Activated T-cell treated with anti-CD3 and anti-CD28 coated beads, Interleukin-2, amount 50 U/mL, for 48 hours (primary cell): ENCODE measurements around the gene PCP4.

ENCODE experiments used
- DNase-seq, 2 experiments: peaks; one replicate each; pipeline ENCODE4 v3.0.0-alpha.2; 2020

The PCP4 gene

GRCh38 chr21:39924577-39925308 lies 57.5 kb downstream of the PCP4 start:
- no peak for DNase-seq

GRCh38 chr21:39927304-39927886 lies 60.2 kb downstream of the PCP4 start:
- no peak for DNase-seq

- no peak for DNase-seq
These were observed 65.1 kb downstream of the PCP4 start for GRCh38 chr21:39932335-39932734.

- DNase-seq = no peak
These were observed 67.7 kb downstream of the PCP4 start for GRCh38 chr21:39934895-39935294.

- DNase-seq = no peak
These were observed 68.5 kb downstream of the PCP4 start for GRCh38 chr21:39935716-39936115.

- no peak for DNase-seq
These were observed 70.9 kb downstream of the PCP4 start for GRCh38 chr21:39938086-39938625.

GRCh38 chr21:39946199-39946598 lies 79.0 kb downstream of the PCP4 start:
- DNase-seq = no peak

- DNase-seq = no peak
These were observed 79.8 kb downstream of the PCP4 start for GRCh38 chr21:39947031-39947430.

- no peak for DNase-seq
These were observed 84.2 kb downstream of the PCP4 start for GRCh38 chr21:39951183-39952101.

- no peak for DNase-seq
These were observed 85.0 kb downstream of the PCP4 start for GRCh38 chr21:39952265-39952664.

GRCh38 chr21:39954570-39954969 lies 87.3 kb downstream of the PCP4 start:
- DNase-seq = no peak

- DNase-seq = no peak
These were observed 88.1 kb downstream of the PCP4 start for GRCh38 chr21:39955326-39955725.

GRCh38 chr21:39956586-39956985 lies 89.3 kb downstream of the PCP4 start:
- no peak for DNase-seq

GRCh38 chr21:39958731-39959130 lies 91.5 kb downstream of the PCP4 start:
- no peak for DNase-seq

- DNase-seq = no peak
These were observed 94.0 kb downstream of the PCP4 start for GRCh38 chr21:39961251-39961650.

- DNase-seq = no peak
These were observed 97.8 kb downstream of the PCP4 start for GRCh38 chr21:39965026-39965425.

GRCh38 chr21:39966786-39967185 lies 99.5 kb downstream of the PCP4 start:
- no peak for DNase-seq

- no peak for DNase-seq
These were observed 100.8 kb downstream of the PCP4 start for GRCh38 chr21:39968010-39968409.

- DNase-seq = no peak
These were observed 102.6 kb downstream of the PCP4 start for GRCh38 chr21:39969691-39970364.

GRCh38 chr21:39971956-39972355 lies 104.7 kb downstream of the PCP4 start:
- DNase-seq = no peak

GRCh38 chr21:39972471-39972870 lies 105.2 kb downstream of the PCP4 start:
- DNase-seq = no peak

- no peak for DNase-seq
These were observed 105.9 kb downstream of the PCP4 start for GRCh38 chr21:39972976-39973770.
